Fibroblast of skin of scalp (primary cell): ENCODE measurements around the gene G6PC3.
"Not testable (repeated sequence)": the region's sequence is repeated elsewhere in the genome, so short reads cannot be mapped to it uniquely, and the experiment has no call there.

Experiments
- DNase-seq: peaks from one replicate; pipeline ENCODE4 v3.0.0-alpha.2; 2013

The G6PC3 gene

DNA sequence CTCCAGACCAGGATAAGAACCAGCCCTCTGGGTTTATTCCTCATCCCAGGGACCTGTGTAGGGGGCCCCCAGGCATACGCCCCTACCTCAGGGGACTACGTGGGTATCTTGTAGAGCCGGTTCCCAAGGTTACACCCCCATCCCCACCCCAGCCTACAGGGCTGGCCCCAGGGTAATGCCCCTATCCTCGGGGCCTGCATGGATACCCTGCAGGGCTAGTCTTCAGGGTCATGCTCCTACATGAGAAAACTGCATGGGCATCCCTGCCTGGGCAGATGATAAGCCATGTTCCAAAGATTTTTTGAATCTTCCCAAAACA, 38.7 kb downstream of the G6PC3 start:
- DNase-seq, result no peak

DNA sequence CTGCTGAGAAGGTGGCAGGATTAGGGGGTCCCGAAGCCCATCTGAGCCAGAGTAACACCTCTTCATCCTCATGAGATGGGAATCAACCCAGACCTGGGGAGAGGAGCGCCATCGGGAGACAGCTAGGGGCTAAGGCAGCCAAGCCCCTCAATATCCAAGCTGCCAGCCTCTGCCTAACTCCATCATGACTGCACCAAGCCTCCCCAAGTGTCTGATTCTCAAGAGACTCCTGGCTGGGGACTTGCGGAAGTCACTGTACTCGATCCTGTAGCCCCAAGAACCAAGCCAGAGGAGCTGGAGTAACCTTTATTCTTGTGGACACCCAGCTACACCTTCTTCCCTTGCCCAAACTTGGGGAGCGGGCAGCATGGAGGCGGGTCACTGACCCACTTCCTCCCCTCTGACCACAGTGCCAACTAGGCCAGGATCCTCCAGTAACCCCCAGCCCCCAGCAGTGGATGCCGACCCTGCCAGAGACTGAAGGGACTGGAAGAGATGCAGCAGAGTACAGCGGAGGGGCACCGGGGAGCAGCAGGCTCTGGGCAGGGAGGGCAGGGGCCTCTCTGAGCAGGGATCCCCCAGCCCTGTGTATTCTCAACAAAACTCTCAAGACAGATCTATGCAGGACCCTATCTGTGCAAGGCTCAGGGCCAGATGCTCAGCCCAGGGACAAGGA, 39.6 kb downstream of the G6PC3 start:
- DNase-seq, result no peak

DNA sequence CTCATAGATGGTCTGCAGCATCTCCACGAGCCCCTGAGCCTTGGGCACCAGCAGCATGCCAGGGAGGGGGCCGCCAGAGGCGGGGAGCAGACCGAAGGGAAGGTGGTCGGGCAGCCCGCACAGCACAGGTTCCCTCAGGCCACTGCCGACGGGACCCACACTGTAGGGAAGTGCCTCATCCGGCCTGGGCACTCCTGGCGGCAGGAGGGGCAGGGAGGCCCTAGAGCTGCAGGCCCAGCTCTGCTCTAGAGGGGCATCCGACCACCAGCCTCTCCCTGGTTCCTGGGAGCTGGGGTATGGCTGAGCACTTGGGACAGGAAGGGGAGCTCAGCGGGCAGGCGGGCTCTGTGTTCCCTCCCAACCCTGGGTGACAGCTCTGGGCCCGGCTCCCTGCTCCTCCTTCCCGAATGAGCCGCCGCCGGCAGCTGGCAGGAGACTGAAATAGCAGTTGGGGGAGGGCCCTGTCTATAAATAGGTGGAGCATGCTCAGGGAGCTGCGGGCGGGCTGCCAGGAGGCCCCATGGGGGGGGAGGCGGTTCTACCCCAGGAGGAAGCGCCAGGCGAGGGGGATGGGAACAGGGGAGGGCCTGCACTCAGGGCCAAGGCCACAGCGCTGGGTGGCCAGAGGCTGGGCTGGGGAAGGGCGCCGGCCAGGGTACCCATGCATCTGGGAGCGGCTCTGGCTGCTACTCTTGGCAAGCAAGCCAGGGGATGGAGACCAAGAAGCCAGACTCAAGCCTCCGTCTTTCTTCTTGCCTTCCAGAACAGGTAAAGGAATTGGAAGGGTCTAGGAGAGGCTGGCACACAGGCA, 40.5 kb downstream of the G6PC3 start:
- DNase-seq, result peak; percentile 97

DNA sequence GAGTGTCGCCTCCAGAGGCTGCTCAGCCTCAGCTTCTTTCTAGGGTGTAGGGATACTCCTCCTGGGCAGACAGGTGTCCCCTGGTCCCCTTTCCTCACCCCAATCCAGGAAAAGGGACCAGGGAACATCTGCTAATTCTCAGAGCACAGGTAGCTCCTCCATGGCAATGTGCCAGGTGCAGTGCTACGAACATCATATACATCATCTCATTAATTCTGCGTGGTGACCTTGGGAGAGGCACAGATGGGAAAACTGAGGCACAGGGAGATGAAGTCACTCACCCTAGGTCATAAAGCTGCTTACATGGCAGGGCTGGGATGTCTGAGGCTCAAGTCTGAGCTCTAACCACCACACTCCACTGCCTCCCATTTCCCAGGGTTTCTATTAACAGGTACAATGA, 41.2 kb downstream of the G6PC3 start:
- no peak for DNase-seq

DNA sequence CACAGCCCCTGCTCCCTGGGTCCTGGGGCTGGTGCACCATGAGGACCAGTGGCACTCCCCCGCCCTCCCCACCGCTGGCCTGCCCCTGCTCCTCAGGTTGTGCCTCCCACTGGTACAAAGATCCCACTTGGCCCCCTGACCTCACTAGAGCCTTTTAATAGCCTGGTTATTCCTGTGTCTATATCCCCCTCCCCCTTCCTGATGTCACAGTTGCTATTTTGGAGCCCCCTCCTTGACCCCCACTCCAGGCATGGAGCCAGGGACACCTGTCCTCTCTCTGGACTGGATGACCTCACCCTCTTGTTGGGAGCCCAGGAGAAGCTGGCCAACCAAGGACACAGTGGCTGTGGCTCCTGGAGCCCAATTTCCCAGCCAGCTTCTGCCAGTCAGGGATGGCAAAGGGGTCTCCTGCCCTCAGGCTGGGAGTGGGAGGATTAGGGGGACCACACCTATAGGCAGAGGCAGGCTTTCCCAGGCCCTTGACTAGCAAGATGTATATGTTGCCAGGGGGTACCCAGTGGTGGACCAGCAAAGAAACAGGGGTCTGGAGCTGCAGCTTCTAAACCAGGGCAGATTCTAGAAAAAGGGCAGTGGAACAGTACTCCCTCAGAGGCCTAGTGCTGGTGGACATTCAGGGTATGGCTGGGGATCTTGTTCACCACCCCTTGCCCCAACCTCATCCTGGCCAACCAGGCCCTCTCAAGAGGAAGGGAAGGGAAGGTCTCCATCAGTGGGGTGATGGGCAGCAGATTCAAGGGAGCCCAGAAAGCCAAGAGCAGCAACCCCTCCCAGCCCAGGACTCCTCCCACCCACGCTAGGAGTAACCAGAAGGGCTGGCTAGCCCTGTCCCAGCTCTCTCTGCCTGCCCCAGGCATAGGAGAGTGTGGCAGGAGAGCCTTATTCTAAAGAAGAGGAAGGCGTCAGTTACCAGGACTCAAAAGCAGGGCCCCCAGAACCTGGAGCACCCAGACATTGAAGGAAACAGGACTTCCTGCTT, 42.0 kb downstream of the G6PC3 start:
- no peak for DNase-seq

DNA sequence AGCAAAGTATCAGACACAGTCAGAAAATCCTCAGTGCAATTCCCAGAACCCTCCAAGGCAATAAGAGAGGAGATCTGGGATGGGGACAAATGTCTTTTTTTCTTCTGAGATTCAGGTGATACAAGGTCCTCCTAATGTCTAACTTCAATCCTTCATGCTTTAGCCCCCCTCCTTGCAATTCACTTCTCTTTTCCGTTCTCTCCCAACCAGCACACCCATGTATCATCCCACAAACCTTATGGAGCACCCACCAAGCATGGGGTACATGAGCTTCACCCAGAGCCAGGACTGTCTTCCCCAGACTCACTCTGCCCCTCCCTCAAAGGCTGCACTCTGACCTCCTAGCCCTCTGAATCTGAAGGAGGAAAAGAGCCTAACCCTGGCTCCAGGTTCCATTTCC, 42.8 kb downstream of the G6PC3 start:
- DNase-seq, result no peak

DNA sequence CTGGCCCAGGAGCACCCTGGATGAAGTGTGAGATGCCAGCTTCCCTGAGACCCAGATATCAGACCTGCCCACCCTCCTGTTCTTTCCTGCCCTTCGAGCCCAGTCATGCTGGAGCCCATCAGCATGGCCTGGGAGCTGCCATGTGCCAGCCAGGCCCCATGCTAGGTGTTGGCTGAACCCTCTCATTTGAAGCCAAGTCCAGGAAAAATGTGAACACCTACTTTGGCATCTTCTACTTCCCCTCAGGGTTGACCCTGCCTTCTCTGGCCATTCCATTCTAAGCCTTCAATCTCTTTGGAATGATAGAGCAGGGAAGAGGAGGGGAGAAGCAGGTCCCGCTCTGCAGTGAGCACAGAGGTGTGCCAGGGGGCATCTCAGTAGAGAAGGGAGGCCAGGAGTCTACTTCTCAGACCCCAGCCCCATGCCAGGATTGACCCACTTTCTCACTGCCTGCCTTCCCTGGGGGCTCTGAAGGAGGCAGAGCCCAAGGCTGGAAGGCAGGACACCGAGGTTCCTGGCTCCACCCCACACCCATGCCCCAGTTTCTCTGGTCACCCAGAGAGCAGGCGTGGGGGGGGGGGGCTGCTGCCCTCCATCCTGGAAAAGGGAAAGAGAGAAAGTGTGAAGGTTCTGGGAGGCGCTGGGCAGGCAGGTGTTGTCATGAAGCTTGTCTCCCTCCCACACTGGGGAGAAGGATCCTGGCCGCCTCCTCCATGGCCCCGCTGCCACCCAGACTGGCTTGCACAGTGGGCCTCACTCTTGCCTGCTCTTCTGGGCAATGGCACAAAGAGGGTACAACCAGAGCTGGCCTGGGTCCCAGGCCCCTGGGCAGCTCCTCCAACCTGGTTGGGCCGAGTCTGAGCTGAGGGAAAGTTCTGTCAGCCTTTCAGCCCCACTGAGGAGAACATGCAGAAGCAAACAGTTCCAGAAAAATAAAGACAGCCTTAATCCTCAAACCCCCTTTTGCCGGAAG, 43.6 kb downstream of the G6PC3 start:
- no peak for DNase-seq

DNA sequence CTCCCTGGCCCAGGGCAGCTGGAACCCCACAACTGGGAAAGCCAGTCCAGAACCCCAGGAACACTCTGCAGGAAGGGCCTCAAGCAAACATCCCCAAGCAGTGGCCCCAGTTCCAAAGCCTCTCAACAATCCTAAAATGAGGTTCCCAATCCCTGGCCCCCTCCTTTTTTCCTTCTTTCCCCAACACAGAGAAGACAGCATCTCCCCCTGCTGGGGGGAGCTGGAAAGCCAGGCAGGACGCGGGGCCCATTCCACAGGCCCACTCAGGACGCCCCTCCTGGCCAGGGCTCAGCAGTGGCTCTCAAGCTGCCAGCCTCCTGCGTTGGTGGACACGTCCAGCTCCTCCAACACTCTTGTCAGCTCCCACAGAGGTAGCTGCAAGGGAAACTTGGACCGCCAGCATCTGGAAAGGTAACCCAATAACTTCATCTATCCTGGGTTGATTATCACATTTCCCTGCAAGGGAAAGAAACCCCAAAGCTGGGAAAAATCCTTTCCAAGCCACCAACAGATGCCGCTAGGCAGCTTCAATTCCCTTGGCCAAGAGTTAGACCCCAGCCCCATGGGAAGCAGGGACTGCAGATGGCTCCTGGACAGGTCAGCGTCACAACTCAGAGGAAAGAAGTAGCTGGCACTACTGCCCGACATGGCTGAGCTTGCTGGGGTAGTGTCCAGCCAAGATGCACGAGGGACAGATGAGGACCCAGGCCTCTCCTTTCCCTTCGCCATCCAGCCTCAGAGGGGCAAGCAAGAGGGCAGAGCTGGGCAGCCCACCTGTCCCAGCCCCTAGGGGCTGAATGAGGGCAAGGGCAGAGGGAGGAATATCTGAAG, 45.3 kb downstream of the G6PC3 start:
- peak; percentile 61 for DNase-seq

- DNase-seq, result no peak
These were observed 46.8 kb downstream of the G6PC3 start for GRCh38 chr17:44117351-44117750.

- DNase-seq, result no peak
These were observed 48.0 kb downstream of the G6PC3 start for GRCh38 chr17:44118427-44119050.

DNA sequence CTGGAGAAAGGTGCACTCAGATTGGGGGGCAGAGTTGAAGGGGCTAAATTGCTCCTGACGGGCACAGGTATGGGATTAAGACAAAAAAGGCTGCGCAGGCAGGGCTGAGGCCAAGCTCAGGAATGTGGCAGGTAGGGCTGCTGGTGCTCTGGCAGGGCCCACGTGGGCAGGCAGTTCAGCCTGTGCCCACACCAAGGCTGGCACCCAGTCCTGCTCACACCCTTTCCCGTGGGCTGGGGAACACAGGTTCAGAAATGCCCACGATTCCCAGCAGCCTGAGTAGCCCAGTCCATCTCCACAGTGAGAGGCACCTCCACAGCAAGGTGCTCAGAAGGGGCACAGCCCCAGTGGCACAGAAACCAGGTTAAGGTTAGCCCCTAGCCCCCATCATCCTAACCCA, 48.5 kb downstream of the G6PC3 start:
- DNase-seq, result no peak

GRCh38 chr17:44119798-44120197, 49.3 kb downstream of the G6PC3 start:
- DNase-seq, result no peak

DNA sequence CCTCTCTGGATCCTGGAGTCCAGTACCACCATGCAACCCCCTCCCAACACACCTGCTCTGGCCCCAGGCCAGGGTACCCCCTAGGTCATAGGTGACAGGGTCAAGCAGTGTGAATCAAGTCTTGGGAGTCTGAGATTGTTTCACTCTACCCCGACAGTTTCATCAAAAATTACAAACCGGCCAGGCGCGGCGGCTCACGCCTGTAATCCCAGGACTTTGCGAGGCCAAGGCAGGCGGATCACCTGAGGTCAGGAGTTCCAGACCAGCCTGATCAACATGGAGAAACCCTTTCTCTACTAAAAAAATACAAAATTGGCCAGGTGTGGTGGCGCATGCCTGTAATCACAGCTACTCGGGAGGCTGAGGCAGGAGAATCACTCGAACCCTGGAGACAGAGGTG, 49.7 kb downstream of the G6PC3 start:
- DNase-seq, result not testable (repeated sequence)

GRCh38 chr17:44120851-44121605, 50.5 kb downstream of the G6PC3 start:
- no peak for DNase-seq

- DNase-seq, result no peak
These were observed 51.7 kb downstream of the G6PC3 start for GRCh38 chr17:44121997-44122815.

DNA sequence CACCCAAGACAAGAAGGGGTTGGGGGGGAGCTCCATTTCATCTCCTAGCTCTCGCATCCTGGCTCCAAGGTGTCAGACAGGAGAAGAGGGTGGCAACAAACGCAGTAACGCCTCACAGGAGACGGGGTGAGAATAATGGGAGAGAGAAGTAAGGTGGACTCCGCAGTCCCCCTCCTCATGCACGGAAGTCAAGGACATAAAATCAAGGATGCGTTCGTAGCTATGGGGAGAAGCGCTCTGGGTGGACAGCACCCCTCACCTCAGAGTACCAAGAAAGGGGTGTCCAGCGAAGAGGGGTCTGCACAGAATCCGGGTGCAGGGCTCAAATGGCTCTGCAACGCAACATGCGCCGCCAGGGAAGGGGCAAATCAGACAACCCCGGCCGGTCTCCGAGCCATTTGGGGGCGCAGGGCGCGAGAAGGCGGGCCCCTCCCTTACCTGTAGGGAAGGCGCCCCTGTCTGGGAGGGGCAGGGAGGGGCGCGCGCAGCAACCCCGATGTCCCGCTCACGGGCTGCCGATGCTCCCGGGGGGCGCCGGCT, 52.4 kb downstream of the G6PC3 start:
- no peak for DNase-seq

DNA sequence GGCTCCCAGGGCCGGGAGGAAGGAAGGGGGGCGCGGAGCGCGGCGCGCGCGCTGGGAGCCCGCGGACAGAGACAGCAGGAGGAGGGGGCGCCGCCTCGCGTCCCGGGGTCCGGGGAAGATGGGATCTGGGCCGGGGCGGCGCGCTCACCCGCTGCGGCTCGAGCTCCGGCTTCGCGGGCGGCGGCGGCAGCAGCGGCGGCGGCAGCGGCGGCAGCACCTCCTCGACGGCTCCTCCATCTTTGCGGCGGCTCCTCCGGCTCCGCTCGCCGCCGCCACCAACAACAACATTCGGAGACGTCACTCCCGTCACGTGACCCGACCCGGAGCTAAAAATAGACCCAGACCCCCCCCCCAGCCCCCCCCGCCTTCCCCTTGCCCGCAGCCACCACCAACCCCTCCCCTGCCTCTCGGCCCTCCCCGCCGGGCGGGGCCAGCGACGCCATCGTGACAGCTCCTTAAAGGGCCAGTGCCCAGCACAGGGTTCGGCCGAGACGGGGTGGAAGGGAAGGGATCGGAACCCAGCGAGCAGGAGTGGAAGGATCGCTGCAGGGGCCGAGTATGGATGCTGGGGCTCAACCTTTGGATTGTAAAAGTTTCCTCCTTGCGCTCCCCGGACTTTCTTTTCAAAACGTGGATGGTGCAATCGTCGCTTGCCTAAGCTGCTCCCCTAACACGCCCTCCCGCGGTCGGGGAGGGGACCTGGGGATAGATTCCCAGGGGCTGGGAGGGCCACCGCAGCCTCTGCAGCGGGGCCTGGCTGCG, 53.0 kb downstream of the G6PC3 start, which contains the start of gene HDAC5:
HDAC5 (minus strand) TSS at position 286 of the 762 bp plus-strand sequence. CDS start 6,126 bp downstream, outside the sequence.
- DNase-seq, result peak; percentile 96

GRCh38 chr17:44124118-44124438, 53.5 kb downstream of the G6PC3 start:
- no peak for DNase-seq
